MCF 10A (cell line): ENCODE results near the gene RUVBL1. TPM values are rescaled to one million over a fixed set of nuclear protein-coding genes. Genes with fewer than 3 reads are reported as not detected.
A peak's percentile ranks its signal among the peaks of the same experiment; 100 is the strongest.

ENCODE experiments used
- BruUV-seq: library from RNA; stranded (reverse); fragments of 400-500 nt; replicated peaks from 2 replicates; lab custom pipeline; 2021; lab: Mats Ljungman, UMichigan
- CTCF ChIA-PET: fragments of 300-600 bp; sonication (Branson Sonifier 250); formaldehyde crosslinking; extraction: SDS; loops from one replicate; lab custom pipeline; 2021; ENCODE audit warnings: antibody characterized with exemption, inconsistent platforms; lab: Yijun Ruan, JAX
- POLR2A ChIA-PET: fragments of 300-600, 350-650 bp; sonication (Branson Sonifier 250); formaldehyde crosslinking; extraction: SDS; loops from one replicate; lab custom pipeline; 2020; ENCODE audit warnings: antibody characterized with exemption, inconsistent platforms; lab: Yijun Ruan, JAX
- DNase-seq: peaks from one replicate; pipeline ENCODE4 v3.0.0-alpha.2; 2018; ENCODE audit not compliant: unreplicated experiment
- H3K27ac Mint-ChIP-seq: one replicate; pipeline ENCODE4 v1.8.0; 2022; ENCODE audit warnings: mild to moderate bottlenecking, low read depth, mixed read lengths; ENCODE audit not compliant: unreplicated experiment
- H3K27me3 Mint-ChIP-seq: one replicate; pipeline ENCODE4 v1.8.0; 2022; ENCODE audit warnings: mixed read lengths; ENCODE audit not compliant: insufficient read depth, unreplicated experiment
- H3K36me3 Mint-ChIP-seq: one replicate; pipeline ENCODE4 v1.8.0; 2022; ENCODE audit warnings: mild to moderate bottlenecking, moderate library complexity, mixed read lengths; ENCODE audit not compliant: insufficient read depth, unreplicated experiment
- H3K4me1 Mint-ChIP-seq: one replicate; pipeline ENCODE4 v1.8.0; 2022; ENCODE audit warnings: mixed read lengths; ENCODE audit not compliant: insufficient read depth, unreplicated experiment
- H3K4me3 Mint-ChIP-seq: one replicate; pipeline ENCODE4 v1.8.0; 2022; ENCODE audit warnings: mild to moderate bottlenecking, moderate library complexity, mixed read lengths; ENCODE audit not compliant: unreplicated experiment
- H3K9me3 Mint-ChIP-seq: one replicate; pipeline ENCODE4 v1.8.0; 2022; ENCODE audit warnings: mixed read lengths; ENCODE audit not compliant: unreplicated experiment
- CTCF ChIP-seq: fragments of 200-600 bp; IDR thresholded peaks from one replicate; pipeline ENCODE4 v1.8.0; 2022; ENCODE audit warnings: antibody characterized with exemption, mild to moderate bottlenecking; ENCODE audit not compliant: unreplicated experiment
- intact Hi-C: fragments of 100-400 bp; cut with micrococcal nuclease; formaldehyde crosslinking; loops from 2 replicates; pipeline ENCODE4 v1.14.1; 2022
- total RNA-seq: library from RNA; stranded (reverse); gene quantifications from 2 replicates; pipeline ENCODE4 v1.2.3, GENCODE V29; 2022

Gene RUVBL1
- total RNA-seq, 1 experiment from 2014 or later: 114 TPM

- BruUV-seq: no TSS peak
- Mint-ChIP-seq H3K36me3 (peaks cover 86% of the 10 kb centered on the region), H3K4me3 (no peak overlapping the region), H3K4me1 (peaks cover 8% of the 10 kb centered on the region), H3K27me3 (no peaks in the 10 kb centered on the region), H3K9me3 (no peaks in the 10 kb centered on the region), H3K27ac (peak overlapping the region; percentile 54)
- intact Hi-C loops: no loop called here
- ChIA-PET POLR2A (no interaction called here), CTCF (interaction anchor here (0.6 to 10.2 kb wide), 2 partner anchors 13 to 412 kb away, joined by 4 to 66 read pairs; no protein-coding TSS in a partner anchor)
- DNase-seq: no peak
- no peak for TF ChIP-seq CTCF
These were observed 40.2 kb downstream of the RUVBL1 start for GRCh38 chr3:128083396-128083795.

- POLR2A ChIA-PET: no interaction called here
- CTCF ChIA-PET: interaction anchor here (0.6 to 10.2 kb wide), 3 partner anchors 14 to 539 kb away, joined by 3 to 66 read pairs (median 3); no protein-coding TSS in a partner anchor
- H3K27ac Mint-ChIP-seq: no peak overlapping the region
These were observed 41.1 kb downstream of the RUVBL1 start for GRCh38 chr3:128082546-128082945.

GRCh38 chr3:128081846-128082245 lies 41.8 kb downstream of the RUVBL1 start:
- Mint-ChIP-seq H3K9me3 (no peaks in the 10 kb centered on the region), H3K27ac (no peak overlapping the region), H3K27me3 (no peaks in the 10 kb centered on the region), H3K4me1 (peaks cover 8% of the 10 kb centered on the region), H3K36me3 (peaks cover 76% of the 10 kb centered on the region), H3K4me3 (no peak overlapping the region)
- no peak for TF ChIP-seq CTCF
- CTCF ChIA-PET: interaction anchor here (1.0 to 10.2 kb wide), 3 partner anchors 14 to 240 kb away, joined by 3 to 66 read pairs (median 3); no protein-coding TSS in a partner anchor
- POLR2A ChIA-PET: no interaction called here
- no peak for DNase-seq
- intact Hi-C loops: no loop called here
- no TSS peak for BruUV-seq

More at GRCh38 chr3:128082546-128082945, 41.1 kb downstream of the RUVBL1 start:
- BruUV-seq: no TSS peak
- no peak for TF ChIP-seq CTCF
- DNase-seq: no peak
- H3K27me3 Mint-ChIP-seq: no peaks in the 10 kb centered on the region
- no peak overlapping the region for H3K4me3 Mint-ChIP-seq
- H3K9me3 Mint-ChIP-seq: no peaks in the 10 kb centered on the region
- H3K36me3 Mint-ChIP-seq: peaks cover 83% of the 10 kb centered on the region
- H3K4me1 Mint-ChIP-seq: peaks cover 8% of the 10 kb centered on the region
- intact Hi-C loops: no loop called here

- H3K36me3 Mint-ChIP-seq: peaks cover 70% of the 10 kb centered on the region
- no peaks in the 10 kb centered on the region for H3K27me3 Mint-ChIP-seq
- H3K9me3 Mint-ChIP-seq: no peaks in the 10 kb centered on the region
- no TSS peak for BruUV-seq
- intact Hi-C loops: no loop called here
- ChIA-PET POLR2A (no interaction called here), CTCF (interaction anchor here (1.3 to 10.2 kb wide), 2 partner anchors 15 to 52 kb away, joined by 3 to 66 read pairs; no protein-coding TSS in a partner anchor)
- no peak overlapping the region for H3K27ac Mint-ChIP-seq
- no peak for TF ChIP-seq CTCF
- DNase-seq: no peak
- no peak overlapping the region for H3K4me3 Mint-ChIP-seq
- peaks cover 8% of the 10 kb centered on the region for H3K4me1 Mint-ChIP-seq
These were observed 42.4 kb downstream of the RUVBL1 start for GRCh38 chr3:128081226-128081625.
